ENCODE data around the gene MORC1.

The MORC1 gene

DNA sequence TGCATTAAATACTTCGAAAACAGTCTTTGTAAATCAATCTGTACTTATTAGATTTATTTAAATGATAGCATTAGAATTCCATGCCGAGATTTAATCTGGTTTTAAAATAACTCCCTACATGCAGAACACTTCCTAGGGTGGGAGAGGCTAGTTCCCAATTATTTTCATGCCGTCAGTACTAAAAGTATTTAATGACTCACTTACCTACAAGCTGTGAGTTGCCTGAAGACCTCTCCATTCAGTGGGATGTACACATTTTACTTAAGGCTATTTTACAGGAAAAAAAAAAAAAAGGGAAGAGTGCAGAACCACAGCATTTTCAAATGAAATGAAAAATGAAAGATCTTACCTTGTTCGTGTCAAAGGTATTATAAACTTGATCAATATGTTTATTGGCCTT lies 164.7 kb downstream of the MORC1 start:
- H3K79me2 ChIP-seq (ENCODE audit: insufficient read depth, low read length), result no peaks in the 10 kb centered on the region
- no peaks in the 10 kb centered on the region for H3K4me1 ChIP-seq (ENCODE audit: insufficient read depth, low read length)
- no peak overlapping the region for H3K27ac ChIP-seq (ENCODE audit: low read length)
- H3K4me2 ChIP-seq (ENCODE audit: insufficient read depth, low read length), result no peak overlapping the region
- H3K4me3 ChIP-seq (ENCODE audit: low read depth in 1 of 2, low read length in 2 of 2), result no peak overlapping the region
- no peak overlapping the region for H2AFZ ChIP-seq (ENCODE audit: low read depth, low read length)
- DNase-seq, result no peak
- ATAC-seq (ENCODE audit: insufficient read depth, low read depth), result no peak
- H3K9me3 ChIP-seq (ENCODE audit: insufficient read depth, low read length, severe bottlenecking), result no peaks in the 10 kb centered on the region
- H3K27me3 ChIP-seq (ENCODE audit: insufficient read depth, low read length, poor library complexity), result no peaks in the 10 kb centered on the region
- no peak overlapping the region for H3K9ac ChIP-seq (ENCODE audit: low read depth, low read length)
- no peak for TF ChIP-seq EZH2 (IDR thresholded peaks at IDR 0.05; ENCODE audit: borderline replicate concordance, low read depth, low read length, severe bottlenecking)
- TF ChIP-seq, protein P1, sequence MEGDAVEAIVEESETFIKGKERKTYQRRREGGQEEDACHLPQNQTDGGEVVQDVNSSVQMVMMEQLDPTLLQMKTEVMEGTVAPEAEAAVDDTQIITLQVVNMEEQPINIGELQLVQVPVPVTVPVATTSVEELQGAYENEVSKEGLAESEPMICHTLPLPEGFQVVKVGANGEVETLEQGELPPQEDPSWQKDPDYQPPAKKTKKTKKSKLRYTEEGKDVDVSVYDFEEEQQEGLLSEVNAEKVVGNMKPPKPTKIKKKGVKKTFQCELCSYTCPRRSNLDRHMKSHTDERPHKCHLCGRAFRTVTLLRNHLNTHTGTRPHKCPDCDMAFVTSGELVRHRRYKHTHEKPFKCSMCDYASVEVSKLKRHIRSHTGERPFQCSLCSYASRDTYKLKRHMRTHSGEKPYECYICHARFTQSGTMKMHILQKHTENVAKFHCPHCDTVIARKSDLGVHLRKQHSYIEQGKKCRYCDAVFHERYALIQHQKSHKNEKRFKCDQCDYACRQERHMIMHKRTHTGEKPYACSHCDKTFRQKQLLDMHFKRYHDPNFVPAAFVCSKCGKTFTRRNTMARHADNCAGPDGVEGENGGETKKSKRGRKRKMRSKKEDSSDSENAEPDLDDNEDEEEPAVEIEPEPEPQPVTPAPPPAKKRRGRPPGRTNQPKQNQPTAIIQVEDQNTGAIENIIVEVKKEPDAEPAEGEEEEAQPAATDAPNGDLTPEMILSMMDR (IDR thresholded peaks at IDR 0.05; ENCODE audit: borderline replicate concordance, extremely low read depth, low read length, poor library complexity, severe bottlenecking), result no peak
- no peaks in the 10 kb centered on the region for H4K20me1 ChIP-seq (ENCODE audit: insufficient read depth, low read length)
- H3K36me3 ChIP-seq (ENCODE audit: insufficient read depth, low read length), result no peaks in the 10 kb centered on the region

DNA sequence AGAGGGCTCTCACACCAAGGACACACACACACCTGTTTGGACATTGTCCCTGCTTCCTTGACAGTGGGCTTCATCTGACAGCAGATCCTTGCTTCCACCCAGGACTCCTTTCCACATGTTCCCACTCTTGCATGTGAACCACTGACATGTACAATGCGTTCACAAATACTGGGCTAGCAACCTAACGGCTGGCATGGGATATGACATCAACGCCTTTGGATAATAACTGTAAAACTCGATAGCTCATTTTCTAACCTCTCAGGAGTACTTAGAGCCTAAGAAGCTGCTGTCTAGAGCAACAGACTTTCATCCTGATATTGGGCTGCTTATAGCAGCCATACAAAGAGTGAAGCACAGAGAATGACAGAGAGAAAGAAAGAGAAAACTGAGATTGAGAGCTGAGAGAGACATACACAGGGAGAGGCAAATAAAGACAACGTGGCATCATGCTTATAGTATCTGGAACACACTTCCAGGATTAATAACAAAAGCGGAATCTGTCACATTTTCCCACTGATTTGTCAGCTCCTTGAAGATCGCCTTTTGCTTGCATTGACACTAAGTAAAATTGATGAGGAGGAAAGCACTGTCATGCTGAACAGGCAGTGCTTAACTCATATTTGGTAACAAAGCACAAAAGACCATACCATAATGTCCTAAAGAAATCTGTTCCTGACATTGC lies 166.0 kb downstream of the MORC1 start:
- no peaks in the 10 kb centered on the region for H4K20me1 ChIP-seq (ENCODE audit: insufficient read depth, low read length)
- no peak overlapping the region for H3K27ac ChIP-seq (ENCODE audit: low read length)
- TF ChIP-seq, protein P1 (IDR thresholded peaks at IDR 0.05; ENCODE audit: borderline replicate concordance, extremely low read depth, low read length, poor library complexity, severe bottlenecking), result no peak
- no peak for TF ChIP-seq EZH2 (IDR thresholded peaks at IDR 0.05; ENCODE audit: borderline replicate concordance, low read depth, low read length, severe bottlenecking)
- no peaks in the 10 kb centered on the region for H3K27me3 ChIP-seq (ENCODE audit: insufficient read depth, low read length, poor library complexity)
- no peak overlapping the region for H3K4me2 ChIP-seq (ENCODE audit: insufficient read depth, low read length)
- H3K4me1 ChIP-seq (ENCODE audit: insufficient read depth, low read length), result no peaks in the 10 kb centered on the region
- no peaks in the 10 kb centered on the region for H3K79me2 ChIP-seq (ENCODE audit: insufficient read depth, low read length)
- no peaks in the 10 kb centered on the region for H3K9me3 ChIP-seq (ENCODE audit: insufficient read depth, low read length, severe bottlenecking)
- H3K36me3 ChIP-seq (ENCODE audit: insufficient read depth, low read length), result no peaks in the 10 kb centered on the region
- no peak overlapping the region for H3K9ac ChIP-seq (ENCODE audit: low read depth, low read length)
- no peak overlapping the region for H2AFZ ChIP-seq (ENCODE audit: low read depth, low read length)
- DNase-seq (no peak), ATAC-seq (ENCODE audit: insufficient read depth, low read depth) (no peak)
- no peak overlapping the region for H3K4me3 ChIP-seq (ENCODE audit: low read depth in 1 of 2, low read length in 2 of 2)

DNA sequence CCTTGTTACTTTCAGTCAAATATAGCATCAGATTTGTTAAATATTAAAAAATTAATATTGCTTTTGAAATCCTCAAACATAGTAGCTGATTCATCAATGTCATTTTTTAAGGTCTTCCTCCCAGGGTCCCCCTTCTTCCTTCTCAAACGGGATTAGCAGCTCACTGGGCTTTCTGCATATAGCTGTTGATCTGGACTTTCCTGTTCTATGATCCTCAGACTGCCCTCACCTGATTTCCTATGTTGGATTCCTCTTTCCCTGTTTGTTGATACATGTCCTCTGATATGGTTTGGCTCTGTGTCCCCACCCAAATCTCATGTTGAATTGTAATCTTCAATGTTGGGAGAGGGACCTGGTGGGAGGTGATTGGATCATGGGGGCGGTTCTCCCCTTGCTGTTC lies 170.1 kb downstream of the MORC1 start:
- H3K79me2 ChIP-seq (ENCODE audit: insufficient read depth, low read length), result no peaks in the 10 kb centered on the region
- ATAC-seq (ENCODE audit: insufficient read depth, low read depth) (no peak), DNase-seq (no peak)
- H4K20me1 ChIP-seq (ENCODE audit: insufficient read depth, low read length), result no peaks in the 10 kb centered on the region
- H3K36me3 ChIP-seq (ENCODE audit: insufficient read depth, low read length), result no peaks in the 10 kb centered on the region
- H3K27me3 ChIP-seq (ENCODE audit: insufficient read depth, low read length, poor library complexity), result no peaks in the 10 kb centered on the region
- no peak overlapping the region for H3K4me2 ChIP-seq (ENCODE audit: insufficient read depth, low read length)
- no peak overlapping the region for H3K9ac ChIP-seq (ENCODE audit: low read depth, low read length)
- no peaks in the 10 kb centered on the region for H3K9me3 ChIP-seq (ENCODE audit: insufficient read depth, low read length, severe bottlenecking)
- no peak overlapping the region for H3K27ac ChIP-seq (ENCODE audit: low read length)
- H3K4me1 ChIP-seq (ENCODE audit: insufficient read depth, low read length), result no peaks in the 10 kb centered on the region
- H3K4me3 ChIP-seq (ENCODE audit: low read depth in 1 of 2, low read length in 2 of 2), result no peak overlapping the region
- TF ChIP-seq, protein P1 (IDR thresholded peaks at IDR 0.05; ENCODE audit: borderline replicate concordance, extremely low read depth, low read length, poor library complexity, severe bottlenecking), result no peak
- TF ChIP-seq EZH2 (IDR thresholded peaks at IDR 0.05; ENCODE audit: borderline replicate concordance, low read depth, low read length, severe bottlenecking), result no peak
- no peak overlapping the region for H2AFZ ChIP-seq (ENCODE audit: low read depth, low read length)

Data from DND-41 (cell line).